Measurements from ENCODE around the gene GUCA1A.
A peak's percentile ranks its signal among the peaks of the same experiment; 100 is the strongest.
"Not testable (repeated sequence)": the region's sequence is repeated elsewhere in the genome, so short reads cannot be mapped to it uniquely, and the experiment has no call there.

GUCA1A gene

DNA sequence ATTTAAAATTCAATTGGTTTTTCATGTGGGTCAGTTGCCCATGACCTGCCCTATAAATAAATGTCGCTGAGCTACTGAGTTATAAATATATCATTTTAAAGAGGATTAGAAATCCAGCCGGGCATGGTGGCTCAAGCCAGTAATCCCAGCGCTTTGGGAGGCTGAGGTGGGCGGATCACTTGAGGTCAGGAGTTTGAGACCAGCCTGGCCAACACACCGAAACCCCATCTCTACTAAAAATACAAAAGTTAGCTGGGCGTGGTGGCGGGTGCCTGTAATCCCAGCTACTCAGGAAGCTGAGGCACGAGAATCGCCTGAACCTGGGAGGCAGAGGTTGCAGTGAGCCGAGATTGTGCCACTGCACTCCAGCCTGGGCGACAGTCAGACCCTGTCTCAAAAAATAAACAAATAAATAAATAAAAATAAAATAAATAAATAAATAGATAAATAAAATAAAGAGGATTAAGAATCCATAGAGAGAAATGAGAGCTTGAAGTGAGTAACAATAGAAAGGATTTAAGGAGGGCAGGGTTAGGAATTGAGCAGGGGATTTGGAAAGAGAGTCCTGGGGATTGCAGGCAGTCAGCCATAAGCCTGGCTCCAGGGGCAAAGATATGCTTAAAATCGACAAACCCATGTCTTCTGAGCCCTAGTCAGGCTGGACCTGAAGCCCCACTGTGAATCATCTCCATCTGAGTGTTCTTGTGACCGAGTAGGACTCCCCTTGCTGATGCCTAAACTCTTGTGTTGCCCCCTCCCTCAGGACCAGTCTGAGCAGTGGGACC is 29.2 kb downstream of the GUCA1A start:
- not testable (repeated sequence) for DNase-seq (ENCODE audit: extremely low spot score, insufficient read length, low read depth)

GRCh38 chr6:42203183-42203582 is 30.0 kb downstream of the GUCA1A start:
- no peak for FAIRE-seq
- DNase-seq (ENCODE audit: extremely low spot score, insufficient read length, low read depth) = no peak

More for the DNA sequence above, 29.2 kb downstream of the GUCA1A start:
- FAIRE-seq = not testable (repeated sequence)

GRCh38 chr6:42204768-42205282 is 31.7 kb downstream of the GUCA1A start:
- no peak for FAIRE-seq
- no peak for DNase-seq (ENCODE audit: extremely low spot score, insufficient read length, low read depth)

DNA sequence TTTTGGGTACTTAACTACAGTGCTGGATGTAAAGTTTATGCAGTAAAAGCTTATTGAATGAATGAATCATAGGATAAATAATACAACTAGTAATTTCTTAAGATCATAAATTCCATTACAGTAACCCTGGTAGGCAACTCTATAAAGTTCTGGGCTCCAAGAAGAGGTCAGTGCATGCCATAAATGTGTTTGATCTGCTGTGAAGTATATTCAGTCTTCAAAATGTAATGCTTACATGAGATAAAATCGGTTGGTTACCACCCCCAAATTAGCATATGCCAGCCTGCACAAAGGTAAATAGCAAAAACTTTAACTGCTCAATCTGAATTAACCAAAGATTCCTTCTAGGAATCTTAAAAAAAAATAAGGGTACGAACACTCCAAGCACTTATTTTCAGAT is 34.4 kb downstream of the GUCA1A start:
- FAIRE-seq; DNase-seq (ENCODE audit: extremely low spot score, insufficient read length, low read depth): not testable (repeated sequence)

GRCh38 chr6:42210551-42210950 is 37.4 kb downstream of the GUCA1A start:
- DNase-seq (ENCODE audit: extremely low spot score, insufficient read length, low read depth) = no peak
- no peak for FAIRE-seq

- peak; percentile 66 for FAIRE-seq
- DNase-seq (ENCODE audit: extremely low spot score, insufficient read length, low read depth) = no peak
These were observed 38.6 kb downstream of the GUCA1A start for GRCh38 chr6:42211726-42212125.

- DNase-seq (ENCODE audit: extremely low spot score, insufficient read length, low read depth) = no peak
- FAIRE-seq = no peak
These were observed 39.3 kb downstream of the GUCA1A start for GRCh38 chr6:42212442-42212841.

DNA sequence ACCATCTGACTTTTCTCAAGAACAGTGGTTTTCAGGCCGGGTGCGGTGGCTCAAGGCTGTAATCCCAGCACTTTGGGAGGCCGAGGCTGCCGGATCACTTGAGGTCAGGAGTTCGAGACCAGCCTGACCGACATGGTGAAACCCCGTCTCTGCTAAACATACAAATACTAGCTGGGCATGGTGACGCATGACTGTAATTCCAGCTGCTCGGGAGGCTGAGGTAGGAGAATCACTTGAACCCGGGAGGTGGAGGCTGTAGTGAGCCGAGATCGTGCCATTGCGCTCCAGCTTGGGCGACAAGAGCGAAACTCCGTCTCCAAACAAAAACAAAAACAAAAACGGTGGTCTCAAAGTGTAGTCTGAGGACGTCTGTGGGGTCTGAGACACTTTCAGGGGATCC is 43.3 kb downstream of the GUCA1A start:
- not testable (repeated sequence) for FAIRE-seq; DNase-seq (ENCODE audit: extremely low spot score, insufficient read length, low read depth)

- DNase-seq (ENCODE audit: extremely low spot score, insufficient read length, low read depth) = no peak
These were observed 44.0 kb downstream of the GUCA1A start for GRCh38 chr6:42217157-42217518.

GRCh38 chr6:42217519-42218367 is 44.6 kb downstream of the GUCA1A start, which contains the start of gene MRPS10:
Gene MRPS10, minus strand, starts transcription at chr6:42217861. Its CDS starts 12 bp downstream, at chr6:42217849.
- peak; percentile 82 for DNase-seq (ENCODE audit: extremely low spot score, insufficient read length, low read depth)
- FAIRE-seq = peak; percentile 94

More at GRCh38 chr6:42217157-42217518, 44.0 kb downstream of the GUCA1A start:
- peak; percentile 46 for FAIRE-seq

GRCh38 chr6:42220807-42221206 is 47.6 kb downstream of the GUCA1A start:
- no peak for FAIRE-seq
- no peak for DNase-seq (ENCODE audit: extremely low spot score, insufficient read length, low read depth)

GRCh38 chr6:42221546-42221945 is 48.4 kb downstream of the GUCA1A start:
- DNase-seq (ENCODE audit: extremely low spot score, insufficient read length, low read depth) = no peak
- FAIRE-seq = no peak

DNA sequence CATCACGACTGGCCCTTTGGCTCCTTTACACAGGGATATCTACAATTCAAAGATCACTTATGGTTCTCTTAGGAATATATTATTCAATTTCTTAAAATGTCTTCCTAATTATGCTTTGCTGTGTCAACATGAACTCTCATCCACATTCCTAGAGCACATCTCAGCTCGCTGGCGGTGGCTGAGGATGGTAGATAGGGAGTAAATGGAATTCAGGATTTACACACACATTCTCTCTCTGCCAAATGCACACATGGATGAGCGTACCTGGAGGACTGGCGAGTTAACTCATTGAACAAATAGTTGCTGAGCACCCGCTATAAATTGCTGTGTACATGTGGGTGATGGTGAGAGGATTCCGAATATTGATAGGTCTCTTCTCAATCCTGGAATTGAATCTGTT is 49.3 kb downstream of the GUCA1A start:
- DNase-seq (ENCODE audit: extremely low spot score, insufficient read length, low read depth) (no peak), FAIRE-seq (no peak)

- peak; percentile 79 for FAIRE-seq
- DNase-seq (ENCODE audit: extremely low spot score, insufficient read length, low read depth) = peak; percentile 37
These were observed 51.3 kb downstream of the GUCA1A start for GRCh38 chr6:42224222-42225028.

DNA sequence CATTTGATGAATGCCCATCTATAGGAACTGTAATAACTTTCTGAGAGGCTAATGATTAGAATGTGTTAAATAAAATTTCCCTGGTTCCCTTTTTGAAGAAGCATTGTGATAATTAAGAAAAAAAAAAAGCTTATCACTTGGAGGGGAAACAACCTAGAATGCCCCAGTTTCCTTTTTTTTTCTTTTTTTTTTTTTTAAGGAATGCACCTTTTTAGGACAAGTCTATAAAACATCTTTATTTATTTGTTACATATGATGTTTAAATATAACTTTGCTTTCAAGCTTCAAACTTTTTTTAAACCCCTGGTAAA is 51.8 kb downstream of the GUCA1A start:
- FAIRE-seq (no peak), DNase-seq (ENCODE audit: extremely low spot score, insufficient read length, low read depth) (no peak)

DNA sequence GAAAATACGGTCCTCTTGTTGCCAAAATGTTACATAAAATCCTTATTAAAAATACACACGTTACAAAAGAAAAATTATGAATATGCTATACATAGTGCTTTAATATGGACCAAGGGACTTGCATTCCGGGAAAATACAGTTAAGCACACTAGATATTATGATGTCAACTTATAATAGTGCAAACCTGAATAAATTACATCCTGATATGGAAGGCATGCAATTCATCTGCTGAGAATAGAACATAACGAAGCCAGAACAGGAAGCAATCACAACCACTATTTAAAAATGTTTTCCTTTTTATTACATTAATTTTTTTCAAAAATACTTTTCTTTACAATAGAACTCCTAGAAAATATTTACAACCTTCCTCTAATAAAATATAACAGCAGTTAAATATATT is 52.3 kb downstream of the GUCA1A start:
- no peak for DNase-seq (ENCODE audit: extremely low spot score, insufficient read length, low read depth)
- FAIRE-seq = no peak

DNA sequence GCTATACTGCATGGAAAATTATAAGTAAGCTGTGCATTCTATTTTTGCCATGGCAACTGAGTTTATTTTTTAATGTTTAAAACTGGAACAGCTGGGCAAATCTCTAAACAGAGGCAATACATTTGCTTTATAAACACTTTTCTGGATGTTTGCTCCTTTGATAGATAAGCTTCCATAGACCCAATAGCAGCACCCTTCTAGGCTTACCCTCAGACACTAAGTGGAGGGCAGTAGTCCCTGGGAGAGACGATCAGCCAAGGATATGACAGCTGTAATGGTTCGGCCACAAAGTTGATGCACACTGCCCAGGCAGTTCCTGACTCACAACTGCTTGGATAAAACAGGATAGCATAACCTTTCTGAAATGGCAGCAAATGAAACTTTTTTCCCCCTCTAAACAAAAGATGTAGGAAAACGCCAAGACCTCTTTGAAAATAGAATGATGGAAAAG is 53.0 kb downstream of the GUCA1A start:
- FAIRE-seq = no peak
- DNase-seq (ENCODE audit: extremely low spot score, insufficient read length, low read depth) = no peak

GRCh38 chr6:42226645-42227143 is 53.5 kb downstream of the GUCA1A start:
- no peak for FAIRE-seq
- no peak for DNase-seq (ENCODE audit: extremely low spot score, insufficient read length, low read depth)

DNA sequence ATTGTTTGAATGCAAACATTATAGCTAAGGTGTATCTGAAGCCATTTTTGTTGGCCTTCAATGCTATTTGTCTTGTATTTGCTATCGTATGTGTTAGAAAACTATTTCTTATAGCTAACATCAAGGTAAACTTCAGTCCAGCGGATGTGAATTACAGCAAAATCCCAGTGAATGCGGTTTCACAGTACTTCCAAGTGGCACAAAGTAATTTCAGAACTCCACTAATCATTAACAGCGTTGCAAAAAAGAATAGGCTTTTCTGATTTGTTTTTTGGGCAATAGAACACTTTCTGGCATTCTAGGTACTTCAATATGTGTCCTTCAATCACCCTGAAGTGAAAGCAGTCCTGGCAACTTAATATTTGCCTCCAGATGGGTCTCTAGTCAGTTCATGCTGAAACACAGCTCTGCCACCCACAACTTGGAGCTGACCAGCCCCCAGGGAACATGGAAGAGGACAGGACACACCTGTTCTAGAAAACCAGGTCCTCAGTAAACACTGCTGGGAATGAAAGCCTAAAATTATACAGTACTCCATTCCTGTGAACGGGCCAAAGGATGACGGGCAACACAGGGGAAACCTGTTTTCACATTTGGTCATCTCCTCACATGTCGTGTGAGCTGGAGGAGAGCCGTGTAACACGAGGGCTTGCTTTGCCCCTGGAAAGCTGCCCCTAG is 54.1 kb downstream of the GUCA1A start:
- FAIRE-seq = no peak
- DNase-seq (ENCODE audit: extremely low spot score, insufficient read length, low read depth) = no peak

All from GM18507 (cell line).